ENCODE data around the gene C1orf50.
"Not testable (repeated sequence)": the region's sequence is repeated elsewhere in the genome, so short reads cannot be mapped to it uniquely, and the experiment has no call there.

C1orf50 gene

DNA sequence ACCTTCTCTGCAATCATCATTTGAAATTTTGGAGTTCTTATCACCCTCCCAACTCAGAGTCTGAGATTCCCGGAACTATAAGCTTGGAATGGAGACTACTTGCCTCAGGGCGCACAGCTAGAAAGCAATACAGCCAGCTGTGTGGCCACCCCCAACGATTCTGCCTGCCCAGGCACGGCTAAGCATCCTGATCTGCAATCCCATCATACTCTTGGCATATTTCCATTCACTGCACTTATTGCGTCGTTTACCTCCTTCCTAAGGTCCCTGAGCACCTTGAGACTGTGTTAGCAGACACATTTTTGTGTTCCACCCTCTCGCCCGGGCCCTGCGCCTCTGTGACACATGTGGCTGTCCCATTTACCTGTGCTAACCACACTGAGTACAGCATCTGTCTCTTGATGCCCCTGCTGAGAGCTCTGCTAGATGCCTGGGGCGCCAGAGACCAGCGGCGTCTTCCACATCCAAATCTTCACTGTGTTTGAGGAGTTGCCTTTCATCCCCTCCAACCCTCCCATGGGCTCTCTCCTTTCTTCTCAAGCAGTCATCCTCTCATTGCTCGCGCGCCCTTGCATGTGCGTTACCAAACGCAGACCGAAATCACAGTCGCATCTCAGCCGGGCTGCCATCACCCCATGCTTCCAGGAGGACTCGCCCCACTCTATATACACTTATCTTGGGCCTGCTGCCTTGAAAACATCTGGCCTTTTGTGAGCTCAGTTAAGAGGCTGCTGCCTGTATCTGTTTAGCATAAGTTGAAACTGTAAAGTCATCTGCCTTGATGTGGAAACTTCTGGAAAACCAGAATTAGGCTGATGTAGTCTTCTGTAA lies 23.5 kb upstream of the C1orf50 start:
- Histone ChIP-seq H3K4me3 (no peak overlapping the region), H4K20me1 (peaks cover 0 to 34% (median 0%) of the 10 kb centered on the region in 11 experiments; a peak in 4 of 22 replicates), H3K9me3 (replicated peaks in 1 of 11) (no peaks in the 10 kb centered on the region), H3K9ac (no peak overlapping the region), H3K4me2 (no peak overlapping the region), H3K36me3 (peaks cover 30 to 38% (median 33%) of the 10 kb centered on the region in 11 experiments), H3K27me3 (no peaks in the 10 kb centered on the region), H3K4me1 (peaks cover 7 to 14% (median 9%) of the 10 kb centered on the region in 10 experiments), H3K27ac (no peak overlapping the region)
- no peak for TF ChIP-seq Cebpa-rat (IDR thresholded peaks at IDR 0.05)

- Histone ChIP-seq H3K9me3 (replicated peaks in 1 of 11) (no peaks in the 10 kb centered on the region), H3K9ac (no peak overlapping the region), H3K27me3 (no peaks in the 10 kb centered on the region), H3K4me2 (no peak overlapping the region), H4K20me1 (peaks cover 0 to 39% (median 0%) of the 10 kb centered on the region in 11 experiments; a peak in 5 of 22 replicates), H3K4me3 (no peak overlapping the region), H3K4me1 (peaks cover 2 to 14% (median 5%) of the 10 kb centered on the region in 10 experiments), H3K27ac (no peak overlapping the region), H3K36me3 (peaks cover 32 to 44% (median 39%) of the 10 kb centered on the region in 11 experiments)
- TF ChIP-seq Cebpa-rat (IDR thresholded peaks at IDR 0.05) = no peak
Measured at GRCh38 chr1:42744148-42744413, 23.0 kb upstream of the C1orf50 start.

DNA sequence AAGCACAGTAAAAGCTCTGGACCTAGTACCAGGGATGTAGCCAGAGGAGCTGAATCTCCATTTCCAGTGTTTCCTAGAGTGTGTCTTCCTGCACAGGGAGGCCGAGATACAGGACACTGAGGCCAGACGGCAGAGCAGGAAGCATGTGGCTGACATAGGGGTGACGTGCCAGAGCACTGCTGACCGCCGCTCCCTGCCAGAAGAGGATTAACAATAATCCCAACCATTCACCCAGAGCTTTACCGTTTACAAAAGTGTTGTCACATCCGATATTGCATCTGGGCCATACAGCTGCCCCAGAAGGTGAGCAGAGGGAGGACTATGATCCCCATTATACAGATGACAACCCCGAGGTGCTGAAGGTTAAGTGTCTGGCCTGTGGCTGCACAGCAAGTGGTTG lies 21.2 kb upstream of the C1orf50 start:
- peaks cover 0 to 25% (median 0%) of the 10 kb centered on the region in 10 experiments; a peak in 8 of 20 replicates for H3K4me1 ChIP-seq
- TF ChIP-seq Cebpa-rat (IDR thresholded peaks at IDR 0.05) = no peak
- no peaks in the 10 kb centered on the region for H3K27me3 ChIP-seq
- no peak overlapping the region for H3K4me2 ChIP-seq
- no peak overlapping the region for H3K4me3 ChIP-seq
- no peak overlapping the region for H3K9ac ChIP-seq
- H3K9me3 ChIP-seq (replicated peaks in 1 of 11) = no peaks in the 10 kb centered on the region
- H4K20me1 ChIP-seq = peaks cover 0 to 43% (median 0%) of the 10 kb centered on the region in 11 experiments; a peak in 5 of 22 replicates
- H3K36me3 ChIP-seq = peaks cover 44 to 57% (median 51%) of the 10 kb centered on the region in 11 experiments
- H3K27ac ChIP-seq = no peak overlapping the region

- Histone ChIP-seq H3K9ac (no peak overlapping the region), H3K4me2 (no peak overlapping the region), H4K20me1 (peaks cover 0 to 43% (median 0%) of the 10 kb centered on the region in 11 experiments; a peak in 5 of 22 replicates), H3K27ac (no peak overlapping the region), H3K36me3 (peaks cover 46 to 58% (median 53%) of the 10 kb centered on the region in 11 experiments), H3K27me3 (no peaks in the 10 kb centered on the region), H3K4me3 (no peak overlapping the region), H3K4me1 (peaks cover 0 to 25% (median 0%) of the 10 kb centered on the region in 10 experiments; a peak in 8 of 20 replicates), H3K9me3 (replicated peaks in 1 of 11) (peaks cover under 1 to 2% (median 2%) of the 10 kb centered on the region in 11 experiments; a peak in 20 of 22 replicates)
- TF ChIP-seq Cebpa-rat (IDR thresholded peaks at IDR 0.05) = no peak
Measured at GRCh38 chr1:42746436-42747105, 20.5 kb upstream of the C1orf50 start.

- Histone ChIP-seq H3K36me3 (peaks cover 52 to 64% (median 59%) of the 10 kb centered on the region in 11 experiments), H3K4me1 (peaks cover 0 to 25% (median 0%) of the 10 kb centered on the region in 10 experiments; a peak in 8 of 20 replicates), H3K9ac (no peak overlapping the region), H3K9me3 (replicated peaks in 1 of 11) (peaks cover 7% of the 10 kb centered on the region in 11 experiments), H3K27me3 (no peaks in the 10 kb centered on the region), H4K20me1 (peaks cover 0 to 43% (median 0%) of the 10 kb centered on the region in 11 experiments; a peak in 5 of 22 replicates), H3K4me3 (no peak overlapping the region), H3K27ac (no peak overlapping the region), H3K4me2 (no peak overlapping the region)
- no peak for TF ChIP-seq Cebpa-rat (IDR thresholded peaks at IDR 0.05)
Measured at GRCh38 chr1:42747125-42747524, 19.9 kb upstream of the C1orf50 start.

DNA sequence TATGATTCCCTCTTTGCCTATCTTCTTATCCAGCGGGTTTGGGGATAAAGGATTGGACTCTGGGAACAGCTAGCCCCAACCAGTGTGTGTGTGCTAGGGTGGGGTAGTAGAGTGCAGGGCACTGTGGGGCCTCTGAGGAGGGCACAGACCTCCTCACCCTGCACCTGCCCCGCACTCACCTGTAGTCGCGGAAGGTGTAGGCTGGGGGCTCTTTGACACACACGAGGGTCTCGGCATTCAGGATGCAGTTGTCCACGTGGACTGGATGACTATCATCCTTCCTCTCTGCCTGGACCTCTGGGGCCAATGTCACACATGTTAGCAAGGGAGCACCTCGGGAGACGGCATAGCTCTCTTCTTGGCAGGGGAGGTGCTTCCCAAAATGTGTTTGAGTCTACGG lies 19.0 kb upstream of the C1orf50 start:
- H3K36me3 ChIP-seq = peaks cover 60 to 73% (median 67%) of the 10 kb centered on the region in 11 experiments

GRCh38 chr1:42748461-42749410 lies 18.3 kb upstream of the C1orf50 start:
- H3K9me3 ChIP-seq (replicated peaks in 1 of 11) = peaks cover 13 to 21% (median 15%) of the 10 kb centered on the region in 11 experiments
- TF ChIP-seq Cebpa-rat (IDR thresholded peaks at IDR 0.05) = no peak
- H3K4me2 ChIP-seq = peak overlapping the region in 4 of 11 experiments; percentile 27 to 90 (median 80); a peak in 7 of 22 replicates
- no peaks in the 10 kb centered on the region for H3K27me3 ChIP-seq
- H3K9ac ChIP-seq = peak overlapping the region in 4 of 11 experiments; percentile 45 to 66 (median 62); a peak in 6 of 22 replicates
- no peak overlapping the region for H3K4me3 ChIP-seq
- peaks cover 66 to 80% (median 75%) of the 10 kb centered on the region in 11 experiments for H3K36me3 ChIP-seq
- peak overlapping the region in 4 of 11 experiments; percentile 33 to 57 (median 46); a peak in 7 of 22 replicates for H3K27ac ChIP-seq
- peaks cover 0 to 25% (median 0%) of the 10 kb centered on the region in 10 experiments; a peak in 8 of 20 replicates for H3K4me1 ChIP-seq
- peaks cover 0 to 43% (median 0%) of the 10 kb centered on the region in 11 experiments; a peak in 5 of 22 replicates for H4K20me1 ChIP-seq

More for the DNA sequence above, 19.0 kb upstream of the C1orf50 start:
- peak overlapping the region in 2 of 11 experiments; percentile 38 to 57; a peak in 2 of 22 replicates for H3K27ac ChIP-seq
- H3K9ac ChIP-seq = no peak overlapping the region
- peaks cover 0 to 43% (median 0%) of the 10 kb centered on the region in 11 experiments; a peak in 5 of 22 replicates for H4K20me1 ChIP-seq
- H3K9me3 ChIP-seq (replicated peaks in 1 of 11) = peaks cover 13 to 16% (median 15%) of the 10 kb centered on the region in 11 experiments
- no peak for TF ChIP-seq Cebpa-rat (IDR thresholded peaks at IDR 0.05)
- peaks cover 0 to 25% (median 0%) of the 10 kb centered on the region in 10 experiments; a peak in 8 of 20 replicates for H3K4me1 ChIP-seq
- H3K4me3 ChIP-seq = no peak overlapping the region
- peak overlapping the region in 3 of 11 experiments; percentile 76 to 90 (median 84); a peak in 6 of 22 replicates for H3K4me2 ChIP-seq
- no peaks in the 10 kb centered on the region for H3K27me3 ChIP-seq

GRCh38 chr1:42750041-42750440 lies 17.0 kb upstream of the C1orf50 start:
- Histone ChIP-seq H3K27ac (no peak overlapping the region), H3K4me1 (peaks cover 0 to 25% (median 0%) of the 10 kb centered on the region in 10 experiments; a peak in 8 of 20 replicates), H3K9ac (no peak overlapping the region), H3K4me3 (no peak overlapping the region), H3K4me2 (peak overlapping the region in 3 of 11 experiments; percentile 76 to 90 (median 84); a peak in 4 of 22 replicates), H3K9me3 (replicated peaks in 1 of 11) (peaks cover 13 to 21% (median 15%) of the 10 kb centered on the region in 11 experiments), H3K27me3 (no peaks in the 10 kb centered on the region), H3K36me3 (peaks cover 79 to 92% (median 88%) of the 10 kb centered on the region in 11 experiments), H4K20me1 (peaks cover 0 to 43% (median 0%) of the 10 kb centered on the region in 11 experiments; a peak in 5 of 22 replicates)
- TF ChIP-seq Cebpa-rat (IDR thresholded peaks at IDR 0.05) = no peak

DNA sequence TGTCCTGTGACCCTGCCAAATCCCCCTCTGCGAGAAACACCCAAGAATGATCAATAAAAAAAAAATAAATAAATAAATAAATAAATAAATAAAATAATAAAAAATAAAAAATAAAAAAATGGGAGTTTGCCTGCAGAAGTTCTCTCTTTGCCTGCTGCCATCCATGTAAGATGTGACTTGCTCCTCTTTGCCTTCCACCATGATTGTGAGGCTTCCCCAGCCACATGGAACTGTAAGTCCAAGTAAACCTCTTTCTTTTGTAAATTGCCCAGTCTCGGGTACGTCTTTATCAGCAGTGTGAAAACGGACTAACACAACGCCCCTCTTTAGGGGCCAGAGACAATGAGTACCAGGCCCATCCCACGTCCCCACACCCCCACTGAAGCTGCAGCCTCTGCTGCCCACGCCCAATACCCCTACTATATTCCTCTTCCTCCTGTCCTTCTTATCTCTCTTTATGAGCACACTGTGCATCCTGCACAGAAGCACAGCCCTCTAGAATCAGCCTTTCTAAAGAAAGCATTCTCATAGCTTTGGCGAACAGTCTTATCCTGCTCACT lies 15.5 kb upstream of the C1orf50 start:
- H3K9ac ChIP-seq, H3K4me2 ChIP-seq, H3K27ac ChIP-seq, H3K27me3 ChIP-seq, H3K4me3 ChIP-seq: not testable (repeated sequence)
- peaks cover 0 to 25% (median 0%) of the 10 kb centered on the region in 10 experiments; a peak in 8 of 20 replicates for H3K4me1 ChIP-seq
- H4K20me1 ChIP-seq = peaks cover 0 to 35% (median 0%) of the 10 kb centered on the region in 11 experiments; a peak in 5 of 22 replicates
- peaks cover 81 to 92% (median 88%) of the 10 kb centered on the region in 11 experiments for H3K36me3 ChIP-seq
- H3K9me3 ChIP-seq (replicated peaks in 1 of 11) = peaks cover 13 to 21% (median 15%) of the 10 kb centered on the region in 11 experiments
